ENCODE measurements around the gene RFX4. TPM values are rescaled to one million over a fixed set of nuclear protein-coding genes. Genes with fewer than 3 reads are reported as not detected.

The RFX4 gene
- total RNA-seq, 4 donors from 2014 or later: not detected

GRCh38 chr12:106645465-106646330 lies 62.9 kb downstream of the RFX4 start:
- Histone ChIP-seq H3K27ac (replicated peaks in 1 of 4) (no peak overlapping the region), H3K9me3 (no peaks in the 10 kb centered on the region), H3K27me3 (peaks cover 0 to 9% (median 0%) of the 10 kb centered on the region in 4 donors), H3K4me1 (no peaks in the 10 kb centered on the region), H3K4me3 (no peak overlapping the region), H3K36me3 (no peaks in the 10 kb centered on the region)
- 84% methylated on average over 6 of the region's 6 CpGs for WGBS
- TF ChIP-seq POLR2A (IDR thresholded peaks at IDR 0.05; ENCODE audit: low read depth) (no peak), POLR2AphosphoS5 (IDR thresholded peaks at IDR 0.05) (no peak), CTCF (IDR thresholded peaks at IDR 0.05) (no peak), EP300 (IDR thresholded peaks at IDR 0.05) (no peak)
- DNase-seq (ENCODE audit: extremely low spot score): peak; percentile 64
- intact Hi-C loops (cut with DNase I): no loop called here

GRCh38 chr12:106646472-106646871 lies 63.7 kb downstream of the RFX4 start:
- Histone ChIP-seq H3K27me3 (peaks cover 0 to 9% (median 0%) of the 10 kb centered on the region in 4 donors), H3K27ac (replicated peaks in 1 of 4) (no peak overlapping the region), H3K36me3 (no peaks in the 10 kb centered on the region), H3K4me1 (no peaks in the 10 kb centered on the region), H3K4me3 (no peak overlapping the region), H3K9me3 (no peaks in the 10 kb centered on the region)
- TF ChIP-seq CTCF (IDR thresholded peaks at IDR 0.05) (no peak), POLR2AphosphoS5 (IDR thresholded peaks at IDR 0.05) (no peak), POLR2A (IDR thresholded peaks at IDR 0.05; ENCODE audit: low read depth) (no peak), EP300 (IDR thresholded peaks at IDR 0.05) (no peak)
- 80% methylated on average over 2 of the region's 2 CpGs for WGBS
- intact Hi-C loops (cut with DNase I): no loop called here
- DNase-seq (ENCODE audit: extremely low spot score): peak; percentile 7

GRCh38 chr12:106647793-106648514 lies 65.2 kb downstream of the RFX4 start:
- TF ChIP-seq CTCF (IDR thresholded peaks at IDR 0.05) (no peak), EP300 (IDR thresholded peaks at IDR 0.05) (no peak), POLR2AphosphoS5 (IDR thresholded peaks at IDR 0.05) (no peak), POLR2A (IDR thresholded peaks at IDR 0.05; ENCODE audit: low read depth) (no peak)
- no peaks in the 10 kb centered on the region for H3K9me3 ChIP-seq
- H3K4me3 ChIP-seq: no peak overlapping the region
- no peaks in the 10 kb centered on the region for H3K4me1 ChIP-seq
- intact Hi-C loops (cut with DNase I): no loop called here
- WGBS: 73% methylated on average over 12 of the region's 12 CpGs
- peak; percentile 55 for DNase-seq (ENCODE audit: extremely low spot score)
- no peak overlapping the region for H3K27ac ChIP-seq (replicated peaks in 1 of 4)
- peaks cover 0 to 1% (median 0%) of the 10 kb centered on the region in 4 donors for H3K27me3 ChIP-seq
- H3K36me3 ChIP-seq: no peaks in the 10 kb centered on the region

- Histone ChIP-seq H3K27ac (replicated peaks in 1 of 4) (no peak overlapping the region), H3K27me3 (no peaks in the 10 kb centered on the region), H3K4me3 (no peak overlapping the region), H3K4me1 (no peaks in the 10 kb centered on the region), H3K9me3 (no peaks in the 10 kb centered on the region), H3K36me3 (no peaks in the 10 kb centered on the region)
- intact Hi-C loops (cut with DNase I): no loop called here
- TF ChIP-seq EP300 (IDR thresholded peaks at IDR 0.05): no peak
- DNase-seq (ENCODE audit: extremely low spot score): peak; percentile 39
- WGBS: 92% methylated on average over 2 of the region's 2 CpGs
Measured at GRCh38 chr12:106648736-106649135, 65.9 kb downstream of the RFX4 start.

- no peaks in the 10 kb centered on the region for H3K4me1 ChIP-seq
- 95% methylated on average over 2 of the region's 2 CpGs for WGBS
- no peaks in the 10 kb centered on the region for H3K9me3 ChIP-seq
- intact Hi-C loops (cut with DNase I): no loop called here
- H3K36me3 ChIP-seq: no peaks in the 10 kb centered on the region
- H3K27me3 ChIP-seq: no peaks in the 10 kb centered on the region
- no peak overlapping the region for H3K27ac ChIP-seq (replicated peaks in 1 of 4)
- TF ChIP-seq POLR2A (IDR thresholded peaks at IDR 0.05; ENCODE audit: low read depth) (no peak), POLR2AphosphoS5 (IDR thresholded peaks at IDR 0.05) (no peak), EP300 (IDR thresholded peaks at IDR 0.05) (no peak), CTCF (IDR thresholded peaks at IDR 0.05) (no peak)
- H3K4me3 ChIP-seq: no peak overlapping the region
- DNase-seq (ENCODE audit: extremely low spot score): peak; percentile 45
Measured at GRCh38 chr12:106651552-106651951, 68.7 kb downstream of the RFX4 start.
